HepG2 (cell line): ENCODE results near the gene ARPC1B. TPM values are rescaled to one million over a fixed set of nuclear protein-coding genes. Genes with fewer than 3 reads are reported as not detected.

Source experiments
- ASH2L ChIP-seq: fragments of 300-600, 200-600 bp; sonication (generic); IDR thresholded peaks from 2 replicates; pipeline ENCODE4 v1.7.0; 2017; ENCODE audit warnings: low read depth, mild to moderate bottlenecking, moderate library complexity, mixed read lengths, low read length; ENCODE audit not compliant: insufficient read length
- ATAD3A ChIP-seq: sonication (generic); formaldehyde crosslinking; IDR thresholded peaks from 2 replicates; pipeline ENCODE4 v1.4.0; 2020; ENCODE audit warnings: missing genetic modification reagents
- BHLHE40 ChIP-seq: IDR thresholded peaks from 2 replicates; pipeline ENCODE4 v1.6.1; 2011; ENCODE audit warnings: low read length, improper control_type of control experiment
- BRCA1 ChIP-seq: sonication (generic); formaldehyde crosslinking; IDR thresholded peaks from 2 replicates; pipeline ENCODE4 v1.4.0; 2020; ENCODE audit warnings: missing genetic modification reagents
- ELF1 ChIP-seq: sonication (generic); formaldehyde crosslinking; IDR thresholded peaks from 2 replicates; pipeline ENCODE4 v1.4.0; 2020; ENCODE audit warnings: missing genetic modification reagents
- GLI4 ChIP-seq: sonication (generic); formaldehyde crosslinking; IDR thresholded peaks from 2 replicates; pipeline ENCODE4 v1.5.1; 2020; ENCODE audit warnings: missing genetic modification reagents, mild to moderate bottlenecking, moderate library complexity, borderline replicate concordance
- HNF4G ChIP-seq, 2 experiments: sonication (generic) in 1 of 2; formaldehyde crosslinking in 1 of 2; IDR thresholded peaks; 2 replicates each; pipeline versions ENCODE4 v1.4.0 to v1.6.1; 2011 to 2020; ENCODE audit warnings: borderline replicate concordance in 2 of 2, low read depth in 2 of 2, mild to moderate bottlenecking in 2 of 2, low read length in 1 of 2, missing genetic modification reagents in 1 of 2, moderate library complexity in 1 of 2
- HNRNPK ChIP-seq: fragments of 200-400 bp; formaldehyde crosslinking; IDR thresholded peaks from 2 replicates; pipeline ENCODE4 v1.6.1; 2018; ENCODE audit warnings: low read length, low read depth, moderate library complexity, mild to moderate bottlenecking; ENCODE audit not compliant: poor library complexity, severe bottlenecking
- KAT2B ChIP-seq: fragments of 150-350 bp; IDR thresholded peaks from 2 replicates; pipeline ENCODE4 v1.6.1; 2014; ENCODE audit warnings: low read depth, low read length, borderline replicate concordance
- KAT7 ChIP-seq: IDR thresholded peaks from 2 replicates; pipeline ENCODE4 v1.6.1; 2018; ENCODE audit warnings: borderline replicate concordance, missing compliant biosample characterization
- KLF13 ChIP-seq: sonication (generic); formaldehyde crosslinking; IDR thresholded peaks from 2 replicates; pipeline ENCODE4 v1.4.0; 2020; ENCODE audit warnings: mild to moderate bottlenecking, missing genetic modification reagents
- ONECUT2 ChIP-seq: sonication (generic); formaldehyde crosslinking; IDR thresholded peaks from 2 replicates; pipeline ENCODE4 v1.4.0; 2020; ENCODE audit warnings: missing genetic modification reagents
- PHF21A ChIP-seq: sonication (generic); formaldehyde crosslinking; IDR thresholded peaks from 2 replicates; pipeline ENCODE4 v1.5.0; 2020; ENCODE audit warnings: mild to moderate bottlenecking, missing genetic modification reagents
- RXRA ChIP-seq: sonication (generic); formaldehyde crosslinking; IDR thresholded peaks from 2 replicates; pipeline ENCODE4 v1.5.1; 2020; ENCODE audit warnings: missing genetic modification reagents
- RXRB ChIP-seq: IDR thresholded peaks from 2 replicates; pipeline ENCODE4 v1.6.1; 2016; ENCODE audit warnings: borderline replicate concordance, missing genetic modification reagents, missing compliant biosample characterization
- SSRP1 ChIP-seq: IDR thresholded peaks from 2 replicates; pipeline ENCODE4 v1.6.1; 2016; ENCODE audit warnings: control low read depth
- SYNCRIP ChIP-seq: fragments of 200-400 bp; formaldehyde crosslinking; IDR thresholded peaks from 2 replicates; pipeline ENCODE4 v1.6.1; 2018; ENCODE audit warnings: mild to moderate bottlenecking, low read depth, low read length; ENCODE audit not compliant: insufficient read depth
- TAF15 ChIP-seq: fragments of 200-400 bp; formaldehyde crosslinking; IDR thresholded peaks from one replicate; pipeline ENCODE4 v1.6.1; 2018; ENCODE audit warnings: mild to moderate bottlenecking, low read depth, low read length; ENCODE audit not compliant: poor library complexity, severe bottlenecking
- ZBTB3 ChIP-seq: sonication (generic); formaldehyde crosslinking; IDR thresholded peaks from 2 replicates; pipeline ENCODE4 v1.4.0; 2020; ENCODE audit warnings: low read depth, mild to moderate bottlenecking, moderate library complexity, missing genetic modification reagents, borderline replicate concordance
- ZNF10 ChIP-seq: sonication (generic); formaldehyde crosslinking; IDR thresholded peaks from 2 replicates; pipeline ENCODE4 v1.4.0; 2020; ENCODE audit warnings: mild to moderate bottlenecking, low read depth, missing genetic modification reagents, borderline replicate concordance
- ZNF180 ChIP-seq: sonication (generic); formaldehyde crosslinking; IDR thresholded peaks from 2 replicates; pipeline ENCODE4 v1.4.0; 2020; ENCODE audit warnings: low read depth, missing genetic modification reagents, borderline replicate concordance
- ZNF205 ChIP-seq: IDR thresholded peaks from 2 replicates; pipeline ENCODE4 v1.6.1; 2018; ENCODE audit warnings: missing biosample characterization, missing genetic modification reagents
- ZNF232 ChIP-seq: sonication (generic); formaldehyde crosslinking; IDR thresholded peaks from 2 replicates; pipeline ENCODE4 v1.4.0; 2020; ENCODE audit warnings: missing genetic modification reagents, borderline replicate concordance
- ZNF235 ChIP-seq: sonication (generic); formaldehyde crosslinking; IDR thresholded peaks from 2 replicates; pipeline ENCODE4 v1.8.1; 2023; ENCODE audit warnings: mild to moderate bottlenecking, missing genetic modification reagents, borderline replicate concordance
- ZNF34 ChIP-seq: sonication (generic); formaldehyde crosslinking; IDR thresholded peaks from 2 replicates; pipeline ENCODE4 v1.4.0; 2020; ENCODE audit warnings: mild to moderate bottlenecking, missing genetic modification reagents, borderline replicate concordance
- ZNF550 ChIP-seq: sonication (generic); formaldehyde crosslinking; IDR thresholded peaks from 2 replicates; pipeline ENCODE4 v1.4.0; 2020; ENCODE audit warnings: mild to moderate bottlenecking, missing genetic modification reagents, borderline replicate concordance
- ZNF781 ChIP-seq: sonication (generic); formaldehyde crosslinking; IDR thresholded peaks from 2 replicates; pipeline ENCODE4 v1.5.1; 2020; ENCODE audit warnings: borderline replicate concordance, mild to moderate bottlenecking, missing genetic modification reagents; ENCODE audit errors: not compliant biosample characterization
- polyA plus RNA-seq, 8 experiments: library from polyadenylated mRNA; depleted of rRNA in 3 of 8; stranded (reverse) in 7 of 8; unstranded in 1 of 8; fragments of >200 nt; fragmentation: Illumina TruSeq in 4 of 8; extraction: Trizol in 4 of 8; gene quantifications; 2 replicates each; pipeline versions ENCODE4 v1.2.1 to v1.2.3, GENCODE V29; 2011 to 2016; ENCODE audit warnings: low read depth in 4 of 8, missing spikeins in 1 of 8, mixed read lengths in 1 of 8; ENCODE audit not compliant: insufficient read depth in 1 of 8
- total RNA-seq, 5 experiments: library from RNA; depleted of rRNA; stranded (reverse); fragments of >200 nt; fragmentation: Illumina TruSeq; extraction: Trizol; gene quantifications; 2 replicates each; pipeline ENCODE4 v1.2.3, GENCODE V29; 2016; ENCODE audit warnings: low read depth in 1 of 5
- TF ChIP-seq, protein P1 (sequence below): sonication (generic); formaldehyde crosslinking; IDR thresholded peaks from 2 replicates; pipeline ENCODE4 v1.4.0; 2020; ENCODE audit warnings: mild to moderate bottlenecking, missing genetic modification reagents

ARPC1B gene
- total and polyA plus RNA-seq, 2 of the 13 experiments (the other 11 are each of a cell fraction or from before 2014, with no cell fraction given): 72.9 to 89.1 TPM

- TF ChIP-seq ZNF205 (CRISPR knock-in tag) (peak; percentile 74; the same call in 1 of the 2 replicates), ZNF235 (no peak), ZNF550 (0 out of 2 replicates have a peak, but pooled peaks have one; percentile 10), TAF15 (no peak), HNF4G (IDR thresholded peaks at IDR 0.05; ENCODE audit: borderline replicate concordance, low read depth, low read length) (peak; percentile 25; the same call in 1 of the 2 replicates), HNF4G (CRISPR knock-in tag; IDR thresholded peaks at IDR 0.05; ENCODE audit: borderline replicate concordance, low read depth) (no peak), GLI4 (CRISPR knock-in tag) (no peak), PHF21A (CRISPR knock-in tag) (peak; percentile 68; the same call in 1 of the 2 replicates), SYNCRIP (no peak), ZNF34 (CRISPR knock-in tag) (peak; percentile 98), ZBTB3 (0 out of 2 replicates have a peak, but pooled peaks have one; percentile 39), RXRA (CRISPR knock-in tag) (peak; percentile 67), ZNF781 (CRISPR knock-in tag) (no peak), BRCA1 (CRISPR knock-in tag) (no peak), HNRNPK (no peak), ELF1 (CRISPR knock-in tag) (peak; percentile 94), ASH2L (peak; percentile 98), KAT2B (no peak), ZNF232 (CRISPR knock-in tag) (peak; percentile 21; the same call in 1 of the 2 replicates), ATAD3A (CRISPR knock-in tag) (no peak), KAT7 (peak; percentile 33; the same call in 1 of the 2 replicates), ONECUT2 (CRISPR knock-in tag) (no peak), RXRB (CRISPR knock-in tag) (peak; percentile 74), ZNF180 (CRISPR knock-in tag) (no peak), SSRP1 (no peak), KLF13 (CRISPR knock-in tag) (no peak; the same call in 1 of the 2 replicates), ZNF10 (CRISPR knock-in tag) (no peak), BHLHE40 (no peak)
- TF ChIP-seq, protein P1, sequence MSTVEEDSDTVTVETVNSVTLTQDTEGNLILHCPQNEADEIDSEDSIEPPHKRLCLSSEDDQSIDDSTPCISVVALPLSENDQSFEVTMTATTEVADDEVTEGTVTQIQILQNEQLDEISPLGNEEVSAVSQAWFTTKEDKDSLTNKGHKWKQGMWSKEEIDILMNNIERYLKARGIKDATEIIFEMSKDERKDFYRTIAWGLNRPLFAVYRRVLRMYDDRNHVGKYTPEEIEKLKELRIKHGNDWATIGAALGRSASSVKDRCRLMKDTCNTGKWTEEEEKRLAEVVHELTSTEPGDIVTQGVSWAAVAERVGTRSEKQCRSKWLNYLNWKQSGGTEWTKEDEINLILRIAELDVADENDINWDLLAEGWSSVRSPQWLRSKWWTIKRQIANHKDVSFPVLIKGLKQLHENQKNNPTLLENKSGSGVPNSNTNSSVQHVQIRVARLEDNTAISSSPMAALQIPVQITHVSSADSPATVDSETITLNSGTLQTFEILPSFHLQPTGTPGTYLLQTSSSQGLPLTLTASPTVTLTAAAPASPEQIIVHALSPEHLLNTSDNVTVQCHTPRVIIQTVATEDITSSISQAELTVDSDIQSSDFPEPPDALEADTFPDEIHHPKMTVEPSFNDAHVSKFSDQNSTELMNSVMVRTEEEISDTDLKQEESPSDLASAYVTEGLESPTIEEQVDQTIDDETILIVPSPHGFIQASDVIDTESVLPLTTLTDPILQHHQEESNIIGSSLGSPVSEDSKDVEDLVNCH (CRISPR knock-in tag): no peak
Observed at GRCh38 chr7:99408379-99409191, 34.1 kb downstream of the ARPC1B start, which contains the start of the genes BUD31 and PDAP1 (continued).
